HS-5 (cell line): ENCODE measurements around the gene PIK3CG.
"Not testable (repeated sequence)": the region's sequence is repeated elsewhere in the genome, so short reads cannot be mapped to it uniquely, and the experiment has no call there.

Experiments
- DNase-seq: peaks from one replicate; pipeline ENCODE4 v3.0.0-alpha.2; 2012; ENCODE audit warnings: low read depth

Gene PIK3CG

GRCh38 chr7:106887421-106887820 lies 22.3 kb downstream of the PIK3CG start:
- DNase-seq = no peak

- DNase-seq = no peak
These were observed 23.1 kb downstream of the PIK3CG start for GRCh38 chr7:106888204-106888603.

GRCh38 chr7:106890952-106891351 lies 25.9 kb downstream of the PIK3CG start:
- DNase-seq = no peak

GRCh38 chr7:106891548-106892410 lies 26.7 kb downstream of the PIK3CG start:
- no peak for DNase-seq

DNA sequence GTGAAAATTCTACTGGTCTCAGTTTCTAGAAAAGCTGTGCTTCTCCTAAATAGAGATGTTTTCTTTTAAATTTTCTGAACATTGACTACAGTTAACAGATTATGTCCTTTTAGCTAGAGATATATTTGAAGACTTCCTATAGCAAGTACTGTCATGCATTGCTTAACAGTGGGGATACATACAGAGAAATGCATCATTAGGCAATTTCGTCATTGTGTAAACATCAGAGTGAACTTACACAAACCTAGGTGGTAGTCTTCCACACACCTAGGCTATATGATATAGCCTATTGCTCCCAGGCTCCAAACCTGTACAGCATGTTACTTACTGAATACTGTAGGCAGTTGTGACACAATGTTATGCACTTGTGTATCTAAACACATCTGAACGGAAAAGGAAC lies 28.5 kb downstream of the PIK3CG start:
- no peak for DNase-seq

GRCh38 chr7:106895246-106895864 lies 30.3 kb downstream of the PIK3CG start:
- no peak for DNase-seq

DNA sequence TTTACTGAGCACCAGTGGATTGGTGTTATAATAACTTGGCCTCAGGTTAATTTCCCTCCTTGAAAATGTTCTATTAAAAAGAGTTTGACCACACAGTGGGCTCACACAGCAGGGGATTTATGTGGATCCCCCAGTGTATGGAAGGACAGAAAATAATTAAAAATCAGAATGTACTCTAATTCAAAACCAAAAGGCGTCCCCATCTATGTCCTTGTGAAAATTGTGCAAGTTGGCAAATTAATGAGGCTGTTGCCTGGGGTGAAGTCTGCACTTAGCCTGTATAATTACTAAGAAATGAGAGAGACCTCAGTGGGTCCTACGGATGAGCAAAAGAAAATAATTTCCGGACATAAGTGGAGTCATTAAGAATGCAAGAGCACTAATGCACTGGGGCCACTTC lies 31.1 kb downstream of the PIK3CG start:
- DNase-seq = no peak

GRCh38 chr7:106897553-106897952 lies 32.5 kb downstream of the PIK3CG start:
- DNase-seq = not testable (repeated sequence)

DNA sequence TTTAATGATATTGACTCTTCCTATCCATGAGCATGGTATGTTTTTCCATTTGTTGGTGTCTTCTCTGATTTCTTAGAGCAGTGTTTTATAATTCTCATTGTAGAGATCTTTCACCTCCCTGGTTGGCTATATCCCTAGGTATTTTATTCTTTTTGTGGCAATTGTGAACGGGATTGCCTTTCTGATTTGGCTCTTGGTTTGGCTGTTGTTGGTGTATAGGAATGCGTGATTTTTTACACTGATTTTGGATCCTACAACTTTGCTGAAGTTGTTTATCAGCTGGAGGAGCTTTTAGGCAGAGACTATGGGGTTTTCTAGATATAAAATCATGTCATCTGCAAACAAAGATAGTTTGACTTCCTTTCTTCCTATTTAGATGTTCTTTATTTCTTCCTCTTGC lies 33.9 kb downstream of the PIK3CG start:
- DNase-seq = not testable (repeated sequence)

- DNase-seq = no peak
These were observed 36.9 kb downstream of the PIK3CG start for GRCh38 chr7:106901828-106902441.

DNA sequence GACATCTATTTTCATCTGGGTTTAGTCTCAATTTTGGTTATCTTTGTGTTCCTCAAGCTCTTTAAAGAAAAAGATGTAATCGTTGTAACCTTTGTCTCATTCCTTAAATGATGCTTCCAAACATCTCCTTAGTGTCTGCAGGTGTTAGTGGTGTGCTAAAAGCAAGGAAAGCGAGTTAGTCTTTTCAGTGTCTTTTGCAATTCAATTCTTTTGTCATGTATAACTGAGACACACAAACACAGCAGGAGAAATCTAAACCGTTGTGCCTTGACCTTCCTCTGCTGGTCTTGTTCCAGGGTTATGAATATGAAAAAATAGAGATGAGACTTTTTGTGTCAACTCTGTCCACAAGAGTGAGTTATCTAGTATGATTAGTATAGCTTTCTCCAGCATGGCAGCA lies 40.7 kb downstream of the PIK3CG start:
- DNase-seq = no peak

DNA sequence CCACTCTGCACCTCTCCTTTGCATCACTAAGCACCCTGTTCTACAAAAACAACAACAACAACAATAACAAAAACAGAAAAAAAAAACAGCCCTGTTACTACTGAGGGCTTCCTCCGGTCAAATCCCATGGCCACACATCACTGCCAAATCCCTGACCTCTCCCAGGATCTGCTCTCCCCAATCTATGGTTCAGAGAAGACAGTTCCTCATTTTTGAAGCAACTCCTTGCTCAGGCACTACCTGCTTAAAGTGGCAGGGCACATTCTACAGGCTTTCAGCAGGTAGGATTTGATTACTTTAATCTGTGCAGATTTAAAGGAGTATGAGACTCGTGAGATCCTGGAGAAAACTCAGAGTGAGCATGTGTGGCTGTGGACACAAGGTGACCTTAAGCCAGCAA lies 46.9 kb downstream of the PIK3CG start:
- no peak for DNase-seq

- no peak for DNase-seq
These were observed 49.0 kb downstream of the PIK3CG start for GRCh38 chr7:106914018-106914607.

DNA sequence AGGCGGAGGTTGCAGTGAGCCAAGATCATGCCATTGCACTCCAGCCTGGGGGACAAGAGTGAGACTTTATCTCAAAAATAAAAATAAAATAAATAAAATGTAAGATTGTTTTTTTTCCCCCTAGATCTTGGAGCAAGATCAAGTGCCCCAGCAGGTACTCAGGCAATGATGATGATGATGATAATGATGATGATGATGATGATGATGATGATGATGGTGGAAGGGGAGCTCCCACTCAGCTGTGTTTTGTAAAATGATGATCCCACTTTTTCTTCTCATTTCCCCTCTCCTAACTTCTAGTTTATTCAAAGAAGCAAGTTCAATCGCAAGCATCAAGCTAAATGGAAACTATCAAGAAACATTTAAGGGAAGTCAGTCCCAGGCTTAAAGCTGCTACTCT lies 50.3 kb downstream of the PIK3CG start:
- DNase-seq = no peak

DNA sequence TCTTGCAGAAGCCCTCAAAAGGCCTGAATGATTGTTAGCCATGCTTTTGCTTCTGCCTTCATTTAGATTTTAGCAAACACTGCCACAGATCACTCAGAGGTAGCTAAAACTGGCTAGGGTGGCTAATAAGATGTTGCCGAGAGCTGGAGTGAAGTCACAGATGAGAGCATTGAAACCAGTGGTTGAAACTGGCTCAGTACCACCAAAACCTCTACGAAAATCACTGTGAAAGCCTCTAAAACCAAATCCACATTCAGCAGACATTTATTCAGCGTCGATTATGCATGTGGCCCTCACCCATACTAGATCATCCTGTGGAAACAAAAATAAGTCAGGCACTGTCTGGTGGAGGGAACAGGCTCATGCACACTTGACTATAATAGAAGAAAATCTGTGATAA lies 50.8 kb downstream of the PIK3CG start:
- DNase-seq = no peak

GRCh38 chr7:106916679-106917078 lies 51.6 kb downstream of the PIK3CG start:
- no peak for DNase-seq

DNA sequence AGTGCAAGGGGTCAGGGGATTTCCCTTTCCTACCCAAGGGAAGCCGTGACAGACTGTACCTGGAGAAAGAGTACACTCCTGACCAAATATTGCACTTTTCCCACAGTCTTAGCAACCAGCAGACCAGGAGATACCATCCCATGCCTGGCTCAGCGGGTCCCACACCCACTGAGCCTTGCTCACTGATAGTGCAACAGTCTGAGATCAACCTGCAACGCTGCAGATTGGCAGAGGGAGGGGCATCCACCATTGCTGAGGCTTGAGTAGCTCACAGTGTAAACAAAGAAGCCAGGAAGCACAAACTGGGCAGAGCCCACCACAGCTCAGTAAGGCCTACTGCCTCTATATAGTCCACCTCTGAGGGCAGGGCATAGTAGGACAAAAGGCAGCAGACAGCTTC lies 53.9 kb downstream of the PIK3CG start:
- DNase-seq = no peak

GRCh38 chr7:106924468-106924867 lies 59.4 kb downstream of the PIK3CG start:
- DNase-seq = not testable (repeated sequence)

DNA sequence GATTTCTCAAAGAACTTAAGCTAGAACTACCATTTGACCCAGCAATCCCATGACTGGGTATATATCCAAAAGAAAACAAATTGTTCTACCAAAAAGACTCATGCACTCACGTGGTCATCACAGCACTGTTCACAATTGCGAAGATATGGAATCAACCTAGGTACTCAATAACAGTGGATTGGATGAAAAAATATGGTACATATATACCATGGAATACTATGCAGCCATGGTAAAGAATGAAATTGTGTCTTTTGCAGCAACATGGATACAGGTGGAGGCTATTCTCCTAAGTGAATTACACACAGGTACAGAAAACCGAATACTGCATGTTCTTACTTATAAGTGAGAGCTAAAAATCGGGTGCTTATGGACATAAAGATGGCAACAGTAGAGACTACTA lies 61.8 kb downstream of the PIK3CG start:
- no peak for DNase-seq

GRCh38 chr7:106927536-106927935 lies 62.5 kb downstream of the PIK3CG start:
- no peak for DNase-seq

DNA sequence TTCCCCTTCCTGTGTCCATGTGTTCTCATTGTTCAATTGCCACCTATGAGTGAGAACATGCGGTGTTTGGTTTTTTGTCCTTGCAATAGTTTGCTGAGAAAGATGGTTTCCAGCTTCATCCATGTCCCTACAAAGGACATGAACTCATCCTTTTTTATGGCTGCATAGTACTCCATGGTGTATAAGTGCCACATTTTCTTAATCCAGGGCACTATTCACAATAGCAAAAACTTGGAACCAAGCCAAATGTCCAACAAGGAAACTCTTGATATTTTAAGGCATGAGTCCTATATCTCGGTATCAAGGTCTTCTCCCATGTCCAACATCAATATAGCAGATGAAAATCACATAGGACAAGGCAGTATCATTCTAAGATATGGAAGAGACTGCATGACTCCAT lies 64.5 kb downstream of the PIK3CG start:
- DNase-seq = not testable (repeated sequence)

GRCh38 chr7:106936236-106936635 lies 71.2 kb downstream of the PIK3CG start:
- DNase-seq = no peak

GRCh38 chr7:106938122-106938521 lies 73.0 kb downstream of the PIK3CG start:
- not testable (repeated sequence) for DNase-seq
